ENCODE results near the gene PSMA1.

PSMA1 gene

DNA sequence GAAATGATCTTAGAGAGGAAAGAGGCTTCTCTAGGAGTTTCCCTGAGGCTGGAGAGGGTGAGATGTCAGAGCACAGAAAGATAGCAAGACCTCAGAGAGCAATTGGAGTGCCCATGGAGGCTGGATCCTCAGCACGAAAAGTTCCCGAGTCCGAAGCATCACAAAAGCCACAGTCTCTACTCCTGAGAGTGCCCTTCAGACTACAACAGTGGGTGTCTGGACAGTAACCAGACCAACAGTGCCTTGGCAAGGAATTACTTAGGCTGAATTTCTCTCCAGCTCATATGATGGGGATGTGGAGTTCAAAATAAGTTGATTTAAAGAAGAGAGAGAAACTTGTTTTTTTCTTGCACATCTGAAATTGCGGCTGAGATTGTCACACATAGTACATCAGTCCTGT is 31.9 kb upstream of the PSMA1 start:
- H3K14ac ChIP-seq (ENCODE audit: low read length), result no peak overlapping the region
- no peak for DNase-seq (ENCODE audit: low spot score)
- no peak overlapping the region for H2BK5ac ChIP-seq (ENCODE audit: low read length)
- no peak overlapping the region for H2AK5ac ChIP-seq (ENCODE audit: low read depth, low read length)
- no peak overlapping the region for H2AFZ ChIP-seq (ENCODE audit: low read length)
- H3K4me1 ChIP-seq (ENCODE audit: control insufficient read depth in 2 of 2, insufficient read depth in 1 of 2, low read depth in 1 of 2, low read length in 2 of 2), result no peaks in the 10 kb centered on the region
- no peaks in the 10 kb centered on the region for H3K79me1 ChIP-seq (ENCODE audit: low read depth, low read length)
- no peak overlapping the region for H3K27ac ChIP-seq (replicated peaks; ENCODE audit: low read length)
- H3K9ac ChIP-seq (ENCODE audit: low read depth, low read length, poor library complexity), result no peak overlapping the region
- no peak overlapping the region for H2BK15ac ChIP-seq (ENCODE audit: low read length)
- no peak overlapping the region for H2BK12ac ChIP-seq (ENCODE audit: low read length)
- H4K8ac ChIP-seq (ENCODE audit: low read depth, low read length), result no peak overlapping the region
- no peaks in the 10 kb centered on the region for H3K27me3 ChIP-seq (ENCODE audit: control insufficient read depth in 3 of 3, insufficient read depth in 3 of 3, low read depth in 1 of 3, low read length in 3 of 3)
- H4K91ac ChIP-seq (ENCODE audit: low read depth, low read length, poor library complexity), result no peak overlapping the region
- WGBS, 2 donors (ENCODE audit: extremely low coverage in 2 of 2, insufficient read length in 2 of 2, insufficient replicate concordance in 1 of 2), result no CpG with 5 or more reads among the region's 4 CpGs
- H3K4me2 ChIP-seq (ENCODE audit: insufficient read depth, low read length, poor library complexity, severe bottlenecking), result no peak overlapping the region
- H3K23ac ChIP-seq (ENCODE audit: low read depth, low read length, poor library complexity), result no peak overlapping the region
- no peak overlapping the region for H3K4me3 ChIP-seq (ENCODE audit: low read length in 2 of 2)
- no peak overlapping the region for H3K18ac ChIP-seq (ENCODE audit: low read length)
- H3K9me3 ChIP-seq (replicated peaks in 1 of 2; ENCODE audit: control insufficient read depth in 2 of 2, insufficient read depth in 1 of 2, low read depth in 1 of 2, low read length in 2 of 2), result no peaks in the 10 kb centered on the region
- no peak overlapping the region for H2BK120ac ChIP-seq (ENCODE audit: low read depth, low read length)
- no peaks in the 10 kb centered on the region for H3K36me3 ChIP-seq (replicated peaks in 1 of 2; ENCODE audit: control insufficient read depth in 2 of 2, insufficient read depth in 2 of 2, low read length in 2 of 2)
- no peak overlapping the region for H3K4ac ChIP-seq (ENCODE audit: low read length)

DNA sequence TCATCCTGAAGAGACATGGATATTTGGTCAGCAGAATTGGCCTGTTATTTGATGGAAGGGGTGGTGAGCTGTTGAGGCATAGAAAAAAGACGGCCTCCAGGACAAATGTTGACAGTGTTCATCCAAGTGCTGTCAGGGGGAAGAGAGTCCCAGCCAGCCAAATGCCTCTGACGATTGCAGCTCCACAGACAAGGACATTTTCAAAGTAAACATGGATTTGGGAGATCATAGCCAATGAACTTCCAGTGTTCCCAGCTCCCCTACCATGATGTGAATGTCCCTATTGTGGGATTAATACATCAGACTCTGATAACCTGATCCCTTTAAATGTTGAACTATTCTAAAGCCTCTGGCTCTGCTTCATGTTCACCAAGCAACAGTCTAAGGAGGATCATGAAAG is 31.2 kb upstream of the PSMA1 start:
- H3K27me3 ChIP-seq (ENCODE audit: control insufficient read depth in 3 of 3, insufficient read depth in 3 of 3, low read depth in 1 of 3, low read length in 3 of 3), result no peaks in the 10 kb centered on the region
- no peak overlapping the region for H3K9ac ChIP-seq (ENCODE audit: low read depth, low read length, poor library complexity)
- H3K4me1 ChIP-seq (ENCODE audit: control insufficient read depth in 2 of 2, insufficient read depth in 1 of 2, low read depth in 1 of 2, low read length in 2 of 2), result no peaks in the 10 kb centered on the region
- H3K4ac ChIP-seq (ENCODE audit: low read length), result no peak overlapping the region
- no peak overlapping the region for H2BK15ac ChIP-seq (ENCODE audit: low read length)
- H4K91ac ChIP-seq (ENCODE audit: low read depth, low read length, poor library complexity), result no peak overlapping the region
- H2BK120ac ChIP-seq (ENCODE audit: low read depth, low read length), result no peak overlapping the region
- H2AK5ac ChIP-seq (ENCODE audit: low read depth, low read length), result no peak overlapping the region
- H3K27ac ChIP-seq (replicated peaks; ENCODE audit: low read length), result no peak overlapping the region
- no CpG with 5 or more reads among the region's 2 CpGs for WGBS, 2 donors (ENCODE audit: extremely low coverage in 2 of 2, insufficient read length in 2 of 2, insufficient replicate concordance in 1 of 2)
- H3K18ac ChIP-seq (ENCODE audit: low read length), result no peak overlapping the region
- H3K4me2 ChIP-seq (ENCODE audit: insufficient read depth, low read length, poor library complexity, severe bottlenecking), result no peak overlapping the region
- no peaks in the 10 kb centered on the region for H3K36me3 ChIP-seq (replicated peaks in 1 of 2; ENCODE audit: control insufficient read depth in 2 of 2, insufficient read depth in 2 of 2, low read length in 2 of 2)
- no peak overlapping the region for H3K23ac ChIP-seq (ENCODE audit: low read depth, low read length, poor library complexity)
- no peak overlapping the region for H2BK5ac ChIP-seq (ENCODE audit: low read length)
- H3K4me3 ChIP-seq (ENCODE audit: low read length in 2 of 2), result no peak overlapping the region
- no peak overlapping the region for H2AFZ ChIP-seq (ENCODE audit: low read length)
- no peaks in the 10 kb centered on the region for H3K9me3 ChIP-seq (replicated peaks in 1 of 2; ENCODE audit: control insufficient read depth in 2 of 2, insufficient read depth in 1 of 2, low read depth in 1 of 2, low read length in 2 of 2)
- no peak for DNase-seq (ENCODE audit: low spot score)
- H2BK12ac ChIP-seq (ENCODE audit: low read length), result no peak overlapping the region
- H3K14ac ChIP-seq (ENCODE audit: low read length), result no peak overlapping the region
- no peaks in the 10 kb centered on the region for H3K79me1 ChIP-seq (ENCODE audit: low read depth, low read length)
- H4K8ac ChIP-seq (ENCODE audit: low read depth, low read length), result no peak overlapping the region

DNA sequence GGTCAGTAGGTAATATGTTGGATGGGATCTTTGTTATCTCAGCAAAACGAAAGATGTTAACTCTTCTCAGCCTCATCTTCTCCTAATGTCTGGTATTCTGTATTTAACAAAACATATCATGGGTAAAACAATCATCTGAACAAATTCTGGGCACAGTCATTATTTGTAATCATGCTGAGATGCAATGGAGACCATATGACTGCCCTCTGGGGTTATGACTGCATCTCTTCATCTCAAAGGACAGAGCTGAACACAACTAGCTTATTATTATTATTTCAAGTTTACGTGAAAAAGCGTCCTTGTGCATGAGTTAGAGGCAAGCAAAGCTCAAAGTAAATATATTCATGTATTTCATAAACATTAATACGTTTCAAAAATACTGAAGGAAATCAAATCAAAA is 29.7 kb upstream of the PSMA1 start:
- Histone ChIP-seq H3K27me3 (ENCODE audit: control insufficient read depth in 3 of 3, insufficient read depth in 3 of 3, low read depth in 1 of 3, low read length in 3 of 3) (no peaks in the 10 kb centered on the region), H3K4ac (ENCODE audit: low read length) (no peak overlapping the region), H4K91ac (ENCODE audit: low read depth, low read length, poor library complexity) (no peak overlapping the region), H3K4me2 (ENCODE audit: insufficient read depth, low read length, poor library complexity, severe bottlenecking) (no peak overlapping the region), H3K4me1 (ENCODE audit: control insufficient read depth in 2 of 2, insufficient read depth in 1 of 2, low read depth in 1 of 2, low read length in 2 of 2) (no peaks in the 10 kb centered on the region), H3K79me1 (ENCODE audit: low read depth, low read length) (no peaks in the 10 kb centered on the region), H3K9me3 (replicated peaks in 1 of 2; ENCODE audit: control insufficient read depth in 2 of 2, insufficient read depth in 1 of 2, low read depth in 1 of 2, low read length in 2 of 2) (no peaks in the 10 kb centered on the region), H2BK120ac (ENCODE audit: low read depth, low read length) (no peak overlapping the region), H3K23ac (ENCODE audit: low read depth, low read length, poor library complexity) (no peak overlapping the region), H2BK15ac (ENCODE audit: low read length) (no peak overlapping the region), H3K36me3 (replicated peaks in 1 of 2; ENCODE audit: control insufficient read depth in 2 of 2, insufficient read depth in 2 of 2, low read length in 2 of 2) (no peaks in the 10 kb centered on the region), H2BK12ac (ENCODE audit: low read length) (no peak overlapping the region), H3K4me3 (ENCODE audit: low read length in 2 of 2) (no peak overlapping the region), H2BK5ac (ENCODE audit: low read length) (no peak overlapping the region), H3K9ac (ENCODE audit: low read depth, low read length, poor library complexity) (no peak overlapping the region), H4K8ac (ENCODE audit: low read depth, low read length) (no peak overlapping the region), H2AK5ac (ENCODE audit: low read depth, low read length) (no peak overlapping the region), H3K14ac (ENCODE audit: low read length) (no peak overlapping the region), H2AFZ (ENCODE audit: low read length) (no peak overlapping the region), H3K27ac (replicated peaks; ENCODE audit: low read length) (no peak overlapping the region), H3K18ac (ENCODE audit: low read length) (no peak overlapping the region)
- no CpG with 5 or more reads among the region's 4 CpGs for WGBS, 2 donors (ENCODE audit: extremely low coverage in 2 of 2, insufficient read length in 2 of 2, insufficient replicate concordance in 1 of 2)
- no peak for DNase-seq (ENCODE audit: low spot score)

DNA sequence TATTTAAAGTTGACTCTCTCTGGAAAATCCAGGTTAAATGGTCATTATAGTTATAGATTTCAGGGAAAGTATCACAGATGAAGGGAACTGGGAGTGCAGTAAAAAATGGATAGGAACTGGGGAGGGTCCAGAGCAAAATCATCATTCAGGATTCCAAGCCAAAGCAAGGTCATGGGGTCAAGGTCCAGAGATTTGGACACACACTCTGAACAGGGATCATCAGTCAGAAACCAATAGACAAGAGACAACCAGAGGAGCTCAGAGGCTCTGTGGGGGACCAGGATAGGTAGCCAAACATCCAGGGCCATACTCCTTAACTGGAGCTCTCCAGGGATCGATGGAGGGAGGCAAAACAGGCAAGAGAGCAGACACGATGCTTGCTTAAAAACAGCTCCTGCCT is 27.3 kb upstream of the PSMA1 start:
- Histone ChIP-seq H2BK12ac (ENCODE audit: low read length) (no peak overlapping the region), H4K8ac (ENCODE audit: low read depth, low read length) (no peak overlapping the region), H2BK120ac (ENCODE audit: low read depth, low read length) (no peak overlapping the region), H2AK5ac (ENCODE audit: low read depth, low read length) (no peak overlapping the region), H3K36me3 (replicated peaks in 1 of 2; ENCODE audit: control insufficient read depth in 2 of 2, insufficient read depth in 2 of 2, low read length in 2 of 2) (no peaks in the 10 kb centered on the region), H3K4ac (ENCODE audit: low read length) (no peak overlapping the region), H3K18ac (ENCODE audit: low read length) (no peak overlapping the region), H3K9ac (ENCODE audit: low read depth, low read length, poor library complexity) (no peak overlapping the region), H3K4me3 (ENCODE audit: low read length in 2 of 2) (no peak overlapping the region), H3K23ac (ENCODE audit: low read depth, low read length, poor library complexity) (no peak overlapping the region), H3K4me1 (ENCODE audit: control insufficient read depth in 2 of 2, insufficient read depth in 1 of 2, low read depth in 1 of 2, low read length in 2 of 2) (peaks cover 0 to 1% of the 10 kb centered on the region in 2 donors), H3K4me2 (ENCODE audit: insufficient read depth, low read length, poor library complexity, severe bottlenecking) (no peak overlapping the region), H3K79me1 (ENCODE audit: low read depth, low read length) (no peaks in the 10 kb centered on the region), H2AFZ (ENCODE audit: low read length) (no peak overlapping the region), H2BK5ac (ENCODE audit: low read length) (no peak overlapping the region), H2BK15ac (ENCODE audit: low read length) (no peak overlapping the region), H3K27ac (replicated peaks; ENCODE audit: low read length) (no peak overlapping the region), H3K27me3 (ENCODE audit: control insufficient read depth in 3 of 3, insufficient read depth in 3 of 3, low read depth in 1 of 3, low read length in 3 of 3) (no peaks in the 10 kb centered on the region), H3K9me3 (replicated peaks in 1 of 2; ENCODE audit: control insufficient read depth in 2 of 2, insufficient read depth in 1 of 2, low read depth in 1 of 2, low read length in 2 of 2) (no peaks in the 10 kb centered on the region), H4K91ac (ENCODE audit: low read depth, low read length, poor library complexity) (no peak overlapping the region), H3K14ac (ENCODE audit: low read length) (no peak overlapping the region)
- WGBS, 2 donors (ENCODE audit: extremely low coverage in 2 of 2, insufficient read length in 2 of 2, insufficient replicate concordance in 1 of 2), result no CpG with 5 or more reads among the region's 2 CpGs
- no peak for DNase-seq (ENCODE audit: low spot score)
